ENCODE results near the gene STKLD1. TPM values are rescaled to one million over a fixed set of nuclear protein-coding genes. Genes with fewer than 3 reads are reported as not detected.

The STKLD1 gene
- total and polyA plus RNA-seq, 9 of the 15 experiments (the other 6 are each of a cell fraction or from before 2014, with no cell fraction given) = 0.10 to 0.65 (median 0.33) TPM; not detected in 2

DNA sequence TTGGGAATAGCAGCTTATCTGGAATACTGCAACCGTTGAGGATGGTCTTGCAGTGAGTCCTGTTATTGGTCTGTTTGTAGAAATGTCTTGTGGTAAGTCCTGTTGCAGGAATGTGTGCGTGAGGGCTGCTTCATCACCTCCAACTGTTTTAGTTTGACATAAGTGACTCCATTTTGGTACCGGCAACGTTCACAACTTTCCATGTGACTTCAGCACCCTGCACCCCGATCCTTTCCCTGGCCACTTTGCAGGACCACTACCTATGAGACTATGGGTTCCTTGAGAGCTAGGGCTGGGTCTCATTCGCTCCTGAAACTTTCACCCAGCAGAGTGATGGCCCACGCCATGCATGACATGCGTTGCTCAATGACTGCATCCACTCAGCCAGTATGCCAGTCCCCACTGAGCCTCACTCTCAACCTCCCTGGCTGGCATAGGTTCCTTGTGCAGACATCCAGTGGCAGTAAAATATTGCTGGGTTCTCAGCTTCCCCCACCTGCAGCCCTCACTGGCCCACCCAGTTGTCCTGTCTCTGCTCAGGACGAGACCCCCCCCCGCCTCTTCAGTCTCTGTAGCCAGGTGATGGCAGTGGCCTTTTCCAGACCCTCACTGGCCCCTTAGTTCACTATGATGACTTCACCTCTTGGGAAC lies 48.2 kb upstream of the STKLD1 start:
- Histone ChIP-seq H2AFZ (ENCODE audit: low read depth, low read length) (no peak overlapping the region), H3K9me1 (ENCODE audit: control insufficient read depth, insufficient read depth, low read length) (no peaks in the 10 kb centered on the region), H3K36me3 (ENCODE audit: control insufficient read depth, insufficient read depth, low read length) (peaks cover 33% of the 10 kb centered on the region), H3K4me1 (replicated peaks in 1 of 2; ENCODE audit: control insufficient read depth in 2 of 2, insufficient read depth in 2 of 2, low read length in 2 of 2) (peaks cover 0 to 19% of the 10 kb centered on the region in 2 experiments; a peak in 2 of 5 replicates), H3K9ac (ENCODE audit: insufficient read depth in 1 of 2, low read depth in 2 of 2, low read length in 2 of 2) (no peak overlapping the region), H3K4me3 (no peak overlapping the region), H4K20me1 (replicated peaks; ENCODE audit: control insufficient read depth, insufficient read depth, low read length) (no peaks in the 10 kb centered on the region), H3K79me2 (ENCODE audit: control insufficient read depth, insufficient read depth, low read length) (peaks cover 3% of the 10 kb centered on the region; the same call in 2 of the 3 replicates), H3K4me2 (ENCODE audit: insufficient read depth, low read length) (no peak overlapping the region), H3K9me3 (replicated peaks; ENCODE audit: control insufficient read depth, insufficient read depth, low read depth, low read length) (peaks cover 5% of the 10 kb centered on the region), H3K27me3 (ENCODE audit: control insufficient read depth in 2 of 2, insufficient read depth in 2 of 2, low read length in 2 of 2) (peaks cover 0 to 8% of the 10 kb centered on the region in 2 experiments; a peak in 1 of 5 replicates), H3K27ac (ENCODE audit: extremely low read depth, low read depth, low read length) (no peak overlapping the region)
- DNase-seq (ENCODE audit: extremely low read depth in 1 of 4, low spot score in 3 of 4) (no peak), FAIRE-seq (peak; percentile 19), ATAC-seq (no peak)
- ChIA-PET POLR2A (interaction anchor here (0.6 kb wide), 1 partner anchor 55 kb away, joined by 4 read pairs; no protein-coding TSS in a partner anchor), CTCF (ENCODE audit: low intra/inter-chr PET ratio) (interaction anchor here (0.7 to 4.0 kb wide), 3 partner anchors 57 to 180 kb away, joined by 3 to 31 read pairs (median 4); no protein-coding TSS in a partner anchor)
- BruUV-seq (replicated peaks) = no TSS peak
- TF ChIP-seq ZNF124 (CRISPR knock-in tag; IDR thresholded peaks at IDR 0.05) (no peak), MEF2D (tag; conservative IDR thresholded peaks at IDR 0.05; ENCODE audit: low read depth) (0 out of 2 replicates have a peak, but pooled peaks have one; percentile 37), SMC3 (conservative IDR thresholded peaks at IDR 0.05; ENCODE audit: insufficient read depth, low read depth, low read length) (0 out of 2 replicates have a peak, but pooled peaks have one; percentile 5), DMBX1 (CRISPR knock-in tag; IDR thresholded peaks at IDR 0.05; ENCODE audit: borderline replicate concordance) (peak; percentile 21; the same call in 1 of the 2 replicates)
- TF ChIP-seq, protein P1, sequence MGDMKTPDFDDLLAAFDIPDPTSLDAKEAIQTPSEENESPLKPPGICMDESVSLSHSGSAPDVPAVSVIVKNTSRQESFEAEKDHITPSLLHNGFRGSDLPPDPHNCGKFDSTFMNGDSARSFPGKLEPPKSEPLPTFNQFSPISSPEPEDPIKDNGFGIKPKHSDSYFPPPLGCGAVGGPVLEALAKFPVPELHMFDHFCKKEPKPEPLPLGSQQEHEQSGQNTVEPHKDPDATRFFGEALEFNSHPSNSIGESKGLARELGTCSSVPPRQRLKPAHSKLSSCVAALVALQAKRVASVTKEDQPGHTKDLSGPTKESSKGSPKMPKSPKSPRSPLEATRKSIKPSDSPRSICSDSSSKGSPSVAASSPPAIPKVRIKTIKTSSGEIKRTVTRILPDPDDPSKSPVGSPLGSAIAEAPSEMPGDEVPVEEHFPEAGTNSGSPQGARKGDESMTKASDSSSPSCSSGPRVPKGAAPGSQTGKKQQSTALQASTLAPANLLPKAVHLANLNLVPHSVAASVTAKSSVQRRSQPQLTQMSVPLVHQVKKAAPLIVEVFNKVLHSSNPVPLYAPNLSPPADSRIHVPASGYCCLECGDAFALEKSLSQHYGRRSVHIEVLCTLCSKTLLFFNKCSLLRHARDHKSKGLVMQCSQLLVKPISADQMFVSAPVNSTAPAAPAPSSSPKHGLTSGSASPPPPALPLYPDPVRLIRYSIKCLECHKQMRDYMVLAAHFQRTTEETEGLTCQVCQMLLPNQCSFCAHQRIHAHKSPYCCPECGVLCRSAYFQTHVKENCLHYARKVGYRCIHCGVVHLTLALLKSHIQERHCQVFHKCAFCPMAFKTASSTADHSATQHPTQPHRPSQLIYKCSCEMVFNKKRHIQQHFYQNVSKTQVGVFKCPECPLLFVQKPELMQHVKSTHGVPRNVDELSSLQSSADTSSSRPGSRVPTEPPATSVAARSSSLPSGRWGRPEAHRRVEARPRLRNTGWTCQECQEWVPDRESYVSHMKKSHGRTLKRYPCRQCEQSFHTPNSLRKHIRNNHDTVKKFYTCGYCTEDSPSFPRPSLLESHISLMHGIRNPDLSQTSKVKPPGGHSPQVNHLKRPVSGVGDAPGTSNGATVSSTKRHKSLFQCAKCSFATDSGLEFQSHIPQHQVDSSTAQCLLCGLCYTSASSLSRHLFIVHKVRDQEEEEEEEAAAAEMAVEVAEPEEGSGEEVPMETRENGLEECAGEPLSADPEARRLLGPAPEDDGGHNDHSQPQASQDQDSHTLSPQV (IDR thresholded peaks at IDR 0.05) = 0 out of 2 replicates have a peak, but pooled peaks have one; percentile 64
- TF ChIP-seq, protein P2, sequence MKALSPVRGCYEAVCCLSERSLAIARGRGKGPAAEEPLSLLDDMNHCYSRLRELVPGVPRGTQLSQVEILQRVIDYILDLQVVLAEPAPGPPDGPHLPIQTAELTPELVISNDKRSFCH (CRISPR knock-in tag; IDR thresholded peaks at IDR 0.05) = no peak
- TF ChIP-seq, protein P2 (tag; IDR thresholded peaks at IDR 0.05) = peak; percentile 70
- TF ChIP-seq, protein P3, sequence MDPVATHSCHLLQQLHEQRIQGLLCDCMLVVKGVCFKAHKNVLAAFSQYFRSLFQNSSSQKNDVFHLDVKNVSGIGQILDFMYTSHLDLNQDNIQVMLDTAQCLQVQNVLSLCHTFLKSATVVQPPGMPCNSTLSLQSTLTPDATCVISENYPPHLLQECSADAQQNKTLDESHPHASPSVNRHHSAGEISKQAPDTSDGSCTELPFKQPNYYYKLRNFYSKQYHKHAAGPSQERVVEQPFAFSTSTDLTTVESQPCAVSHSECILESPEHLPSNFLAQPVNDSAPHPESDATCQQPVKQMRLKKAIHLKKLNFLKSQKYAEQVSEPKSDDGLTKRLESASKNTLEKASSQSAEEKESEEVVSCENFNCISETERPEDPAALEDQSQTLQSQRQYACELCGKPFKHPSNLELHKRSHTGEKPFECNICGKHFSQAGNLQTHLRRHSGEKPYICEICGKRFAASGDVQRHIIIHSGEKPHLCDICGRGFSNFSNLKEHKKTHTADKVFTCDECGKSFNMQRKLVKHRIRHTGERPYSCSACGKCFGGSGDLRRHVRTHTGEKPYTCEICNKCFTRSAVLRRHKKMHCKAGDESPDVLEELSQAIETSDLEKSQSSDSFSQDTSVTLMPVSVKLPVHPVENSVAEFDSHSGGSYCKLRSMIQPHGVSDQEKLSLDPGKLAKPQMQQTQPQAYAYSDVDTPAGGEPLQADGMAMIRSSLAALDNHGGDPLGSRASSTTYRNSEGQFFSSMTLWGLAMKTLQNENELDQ (CRISPR knock-in tag; IDR thresholded peaks at IDR 0.05; ENCODE audit: borderline replicate concordance) = no peak
- in situ Hi-C loops (cut with MboI) = no loop called here
- intact Hi-C loops (cut with micrococcal nuclease) = loop anchor here (10.0 kb wide), 1 partner anchor 53 kb away; the partner anchor contains the start of gene ABO
- 62% methylated on average over 10 of the region's 10 CpGs for WGBS (ENCODE audit: insufficient coverage, low coverage, missing lambda C conversion rate)

Measured in K562 (cell line).